Activated T-cell treated with anti-CD3 and anti-CD28 coated beads, Interleukin-2, amount 50 U/mL, for 48 hours (primary cell): ENCODE data around the gene SERPINA4.

Source experiments
- DNase-seq, 2 experiments: peaks; one replicate each; pipeline ENCODE4 v3.0.0-alpha.2; 2020

Gene SERPINA4

GRCh38 chr14:94560751-94561655 is at the start of gene SERPINA4:
TSS of gene SERPINA4 (plus strand) at chr14:94561442. CDS start at chr14:94563483, 2,041 bp downstream.
- DNase-seq: no peak

GRCh38 chr14:94514351-94514750 is 46.9 kb upstream of the SERPINA4 start:
- DNase-seq: no peak

DNA sequence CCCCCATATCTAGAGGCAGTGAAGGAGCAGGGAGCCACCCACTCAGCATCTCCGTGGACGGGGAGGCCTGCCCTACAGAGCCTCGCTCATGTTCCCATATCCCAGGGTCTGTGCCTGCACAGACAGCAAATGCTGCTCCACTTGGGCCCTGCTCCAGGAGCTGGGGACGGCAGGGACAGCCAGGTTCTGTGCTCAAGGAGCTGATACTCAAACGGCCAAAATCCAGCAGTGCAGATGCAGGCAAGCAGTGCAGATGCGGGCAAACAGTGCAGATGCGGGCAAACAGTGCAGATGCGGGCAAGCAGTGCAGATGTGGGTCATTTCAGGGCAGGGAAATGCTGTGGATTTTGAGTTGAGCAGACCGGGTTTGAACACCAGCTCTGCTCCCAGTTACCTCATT is 45.8 kb upstream of the SERPINA4 start:
- DNase-seq: no peak

DNA sequence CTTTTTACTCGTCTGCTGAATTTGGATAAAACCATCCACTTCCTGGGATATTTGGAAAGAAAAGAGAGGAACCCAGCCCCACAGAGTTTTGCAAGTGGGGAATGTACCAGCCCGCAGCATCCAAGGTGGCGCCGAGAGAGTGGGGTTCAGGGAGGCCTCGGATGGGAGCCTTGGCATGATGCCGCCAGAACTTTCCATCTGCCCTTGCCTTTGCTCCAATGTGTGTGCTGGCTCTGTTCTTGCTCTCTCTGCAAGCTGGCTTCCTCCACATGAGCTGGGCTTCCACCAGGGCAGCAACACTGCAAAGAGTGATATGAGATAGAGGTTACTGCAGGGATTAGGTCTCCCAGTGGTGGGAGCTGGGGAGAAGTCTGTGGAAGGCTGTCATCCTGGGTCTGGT is 45.4 kb upstream of the SERPINA4 start:
- no peak for DNase-seq

GRCh38 chr14:94517248-94517640 is 44.0 kb upstream of the SERPINA4 start:
- DNase-seq: no peak

- no peak for DNase-seq
Measured at GRCh38 chr14:94517641-94518257, 43.5 kb upstream of the SERPINA4 start.

DNA sequence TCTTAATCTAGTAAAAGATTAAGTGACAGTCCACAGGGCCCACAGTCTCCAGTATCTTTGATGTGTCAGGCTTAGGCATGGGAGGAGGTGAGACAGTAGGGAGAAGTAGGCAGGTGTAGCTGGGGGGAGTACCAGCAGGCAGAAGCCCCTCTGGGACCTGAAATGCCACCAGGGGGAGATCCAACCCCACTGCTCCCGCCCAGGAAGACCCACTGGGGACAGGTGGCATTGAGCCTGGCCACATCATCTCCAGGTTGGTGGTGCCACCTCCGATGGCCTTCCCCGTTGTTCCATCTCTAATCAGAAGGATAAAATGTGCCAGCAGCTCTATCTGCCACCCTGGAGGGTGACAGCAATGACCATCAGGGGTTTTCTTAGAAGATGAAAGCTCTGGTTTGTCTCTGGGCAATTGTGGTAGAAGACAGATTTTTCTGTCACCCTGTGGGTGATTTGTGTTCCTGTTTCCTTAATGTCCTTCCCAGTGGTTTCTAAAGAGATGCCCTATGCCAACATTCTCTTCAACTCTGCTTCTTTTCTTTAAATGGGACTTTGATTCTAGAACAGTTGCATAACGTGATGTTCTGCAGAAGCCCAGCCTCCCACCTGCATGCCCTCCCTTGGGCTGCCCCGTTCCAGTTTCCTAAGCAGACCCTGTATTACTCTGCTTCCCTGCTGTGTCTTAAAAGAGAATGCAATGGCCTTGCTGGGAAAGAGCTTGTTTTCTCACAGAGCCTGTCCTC is 39.7 kb upstream of the SERPINA4 start:
- no peak for DNase-seq

- DNase-seq: no peak
Measured at GRCh38 chr14:94522115-94522724, 39.0 kb upstream of the SERPINA4 start.

DNA sequence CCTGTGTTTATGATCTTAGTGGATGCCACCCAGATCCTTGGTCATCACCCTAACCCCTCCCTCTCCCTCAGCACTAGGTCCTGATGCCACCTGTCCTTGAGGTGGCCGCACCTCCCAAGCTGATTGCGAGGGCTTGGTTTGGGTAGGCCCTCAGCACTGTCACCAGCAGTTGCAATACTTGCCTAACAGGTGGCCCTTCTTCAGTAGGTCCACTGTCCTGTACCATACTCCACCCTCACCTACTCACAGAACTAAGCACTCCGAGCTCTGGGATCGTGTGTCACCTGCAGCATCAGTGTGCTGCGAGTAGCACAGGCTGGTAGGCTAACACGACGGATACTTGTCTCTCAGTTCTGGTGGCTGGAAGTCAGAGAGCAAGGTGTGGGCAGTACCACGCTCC is 38.0 kb upstream of the SERPINA4 start:
- no peak for DNase-seq

- DNase-seq: no peak
Measured at GRCh38 chr14:94524093-94524492, 37.1 kb upstream of the SERPINA4 start.

- no peak for DNase-seq
Measured at GRCh38 chr14:94531187-94531586, 30.1 kb upstream of the SERPINA4 start.

- no peak for DNase-seq
Measured at GRCh38 chr14:94532447-94532846, 28.8 kb upstream of the SERPINA4 start.

GRCh38 chr14:94535506-94535905 is 25.7 kb upstream of the SERPINA4 start:
- no peak for DNase-seq

DNA sequence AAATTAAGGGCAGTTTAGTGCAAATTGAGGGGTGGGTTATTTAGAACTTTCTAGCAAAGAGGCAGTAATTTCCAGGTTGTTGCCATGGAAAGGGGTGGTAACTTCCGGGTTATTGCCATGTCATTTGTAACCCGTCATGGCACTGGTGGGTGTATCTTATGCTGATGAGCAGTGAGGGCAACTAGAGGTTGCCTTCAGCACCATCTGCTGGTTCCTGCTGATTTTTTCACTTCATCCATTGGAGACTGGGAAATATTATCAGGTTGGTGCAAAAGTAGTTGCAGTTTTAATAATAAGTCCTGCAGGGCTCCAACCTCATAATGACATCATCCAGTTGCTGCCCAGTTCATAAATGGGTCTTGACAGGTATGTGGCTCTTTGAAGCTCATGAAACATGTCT is 24.4 kb upstream of the SERPINA4 start:
- no peak for DNase-seq

- DNase-seq: no peak
Measured at GRCh38 chr14:94538070-94538740, 23.0 kb upstream of the SERPINA4 start.

GRCh38 chr14:94539181-94539580 is 22.1 kb upstream of the SERPINA4 start:
- no peak for DNase-seq

- DNase-seq: no peak
Measured at GRCh38 chr14:94540031-94540794, 21.0 kb upstream of the SERPINA4 start.

DNA sequence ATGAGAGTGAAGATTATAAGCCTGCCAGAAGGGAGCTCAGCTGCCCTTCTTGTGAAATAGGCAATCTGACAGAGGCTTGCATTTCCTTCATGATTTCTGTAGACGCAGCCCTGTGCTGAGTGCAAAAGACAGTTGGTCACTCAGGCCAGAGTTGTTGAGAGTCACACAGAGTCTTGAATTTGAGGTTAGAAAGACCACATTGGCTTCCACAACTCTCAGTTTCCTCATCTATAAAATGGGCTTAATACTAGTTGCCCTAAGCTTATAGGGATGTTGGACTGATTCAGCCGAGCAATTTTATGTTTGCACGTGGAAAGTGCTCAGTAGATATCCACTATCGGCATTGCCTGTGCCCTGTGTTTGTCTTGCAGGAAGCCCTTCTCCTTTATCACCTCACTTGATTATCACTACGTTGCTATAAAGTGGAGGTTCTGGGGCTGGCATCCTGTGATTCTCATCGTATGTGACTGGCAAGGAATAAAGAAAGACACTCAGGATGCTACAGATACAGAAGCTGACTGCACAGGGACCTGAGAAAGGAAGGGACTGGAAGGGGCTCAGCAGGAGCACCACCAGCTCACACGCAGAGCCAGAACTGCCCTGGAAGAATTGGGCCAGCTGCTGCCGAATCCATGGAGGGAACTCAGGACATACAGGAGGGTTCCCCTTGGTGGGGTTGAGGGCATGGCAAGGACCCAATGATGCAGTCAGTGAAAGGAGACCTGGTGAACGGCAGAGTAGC is 19.8 kb upstream of the SERPINA4 start:
- DNase-seq: no peak

GRCh38 chr14:94542111-94542810 is 19.0 kb upstream of the SERPINA4 start:
- no peak for DNase-seq

DNA sequence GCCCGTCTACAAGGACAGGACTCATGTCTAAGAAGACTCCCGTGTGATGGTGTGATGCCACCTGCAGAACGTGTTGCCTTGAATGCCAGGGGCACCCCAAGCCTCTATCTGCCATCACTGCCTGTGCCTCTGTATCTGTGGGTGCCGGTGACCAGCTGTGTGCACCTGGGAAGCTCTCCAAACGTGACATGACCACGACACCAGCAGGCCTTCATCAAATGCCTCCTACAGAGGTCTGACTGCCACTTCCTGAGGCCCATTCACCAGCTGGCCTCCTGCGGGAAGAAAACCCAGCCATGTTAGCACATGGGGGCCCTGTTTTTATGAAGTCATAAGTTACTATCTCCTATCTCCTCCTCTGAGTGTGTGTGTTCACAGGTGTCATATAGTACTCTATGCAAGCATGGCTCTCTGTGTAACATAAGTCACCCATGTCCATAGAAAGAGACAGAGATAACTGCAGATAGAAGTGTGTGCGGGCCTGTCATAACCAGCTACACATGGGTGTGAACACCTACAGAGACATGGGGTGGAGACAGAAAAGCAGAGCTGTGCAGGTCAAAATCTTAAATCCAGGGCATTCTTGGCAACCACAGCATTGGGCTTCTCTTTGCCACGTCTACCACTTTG is 18.3 kb upstream of the SERPINA4 start:
- no peak for DNase-seq
